Endothelial cell (in vitro differentiated cells): ENCODE data around the gene CSTA. TPM values are rescaled to one million over a fixed set of nuclear protein-coding genes. Genes with fewer than 3 reads are reported as not detected.
"Not testable (repeated sequence)": the region's sequence is repeated elsewhere in the genome, so short reads cannot be mapped to it uniquely, and the experiment has no call there.

Source experiments
- DNase-seq: peaks from one replicate; pipeline ENCODE4 v3.0.0; 2021; ENCODE audit warnings: low spot score
- H3K27ac Mint-ChIP-seq: one replicate; pipeline ENCODE4 v1.8.0; 2021; ENCODE audit warnings: mixed read lengths, inconsistent platforms; ENCODE audit not compliant: unreplicated experiment
- H3K27me3 Mint-ChIP-seq: one replicate; pipeline ENCODE4 v1.8.0; 2021; ENCODE audit warnings: mild to moderate bottlenecking, moderate library complexity, mixed read lengths, inconsistent platforms; ENCODE audit not compliant: unreplicated experiment
- H3K36me3 Mint-ChIP-seq: one replicate; pipeline ENCODE4 v1.8.0; 2021; ENCODE audit warnings: mild to moderate bottlenecking, low read depth, mixed read lengths, inconsistent platforms; ENCODE audit not compliant: unreplicated experiment
- H3K4me1 Mint-ChIP-seq: one replicate; pipeline ENCODE4 v1.8.0; 2021; ENCODE audit warnings: mild to moderate bottlenecking, mixed read lengths, inconsistent platforms; ENCODE audit not compliant: unreplicated experiment
- H3K4me3 Mint-ChIP-seq: one replicate; pipeline ENCODE4 v1.8.0; 2021; ENCODE audit warnings: mild to moderate bottlenecking, mixed read lengths, inconsistent platforms; ENCODE audit not compliant: unreplicated experiment
- H3K9me3 Mint-ChIP-seq: one replicate; pipeline ENCODE4 v1.8.0; 2021; ENCODE audit warnings: mixed read lengths, inconsistent platforms; ENCODE audit not compliant: unreplicated experiment
- CTCF ChIP-seq: fragments of 200-600 bp; sonication (generic); IDR thresholded peaks from one replicate; pipeline ENCODE4 v1.5.0; 2021; ENCODE audit warnings: antibody characterized with exemption; ENCODE audit not compliant: unreplicated experiment
- total RNA-seq: library from RNA; stranded (reverse); fragmentation: NEBNext Ultra II Directional; extraction: Animal tissue kit (Norgen Biotek cat#: 25700); gene quantifications from one replicate; pipeline ENCODE4 v1.2.1, GENCODE V29; 2021; ENCODE audit not compliant: unreplicated experiment

The CSTA gene
- total RNA-seq, 1 donor from 2014 or later, result not detected

- H3K9me3 Mint-ChIP-seq, result no peaks in the 10 kb centered on the region
- H3K36me3 Mint-ChIP-seq, result no peaks in the 10 kb centered on the region
- no peak overlapping the region for H3K4me3 Mint-ChIP-seq
- DNase-seq, result no peak
- H3K4me1 Mint-ChIP-seq, result peaks cover 11% of the 10 kb centered on the region
- no peak overlapping the region for H3K27ac Mint-ChIP-seq
- H3K27me3 Mint-ChIP-seq, result peaks cover 2% of the 10 kb centered on the region
- TF ChIP-seq CTCF, result no peak
Observed at GRCh38 chr3:122358703-122359032, 33.6 kb downstream of the CSTA start.

- no peak overlapping the region for H3K4me3 Mint-ChIP-seq
- no peak for TF ChIP-seq CTCF
- H3K4me1 Mint-ChIP-seq, result peaks cover 8% of the 10 kb centered on the region
- DNase-seq, result no peak
- H3K9me3 Mint-ChIP-seq, result no peaks in the 10 kb centered on the region
- peaks cover 2% of the 10 kb centered on the region for H3K27me3 Mint-ChIP-seq
- no peak overlapping the region for H3K27ac Mint-ChIP-seq
- H3K36me3 Mint-ChIP-seq, result peaks cover 3% of the 10 kb centered on the region
Observed at GRCh38 chr3:122362026-122362425, 37.0 kb downstream of the CSTA start.

- H3K4me3 Mint-ChIP-seq, result no peak overlapping the region
- H3K27me3 Mint-ChIP-seq, result peaks cover 2% of the 10 kb centered on the region
- no peak for TF ChIP-seq CTCF
- peaks cover 11% of the 10 kb centered on the region for H3K4me1 Mint-ChIP-seq
- H3K27ac Mint-ChIP-seq, result no peak overlapping the region
- no peak for DNase-seq
- peaks cover 7% of the 10 kb centered on the region for H3K36me3 Mint-ChIP-seq
- H3K9me3 Mint-ChIP-seq, result no peaks in the 10 kb centered on the region
Observed at GRCh38 chr3:122364490-122364889, 39.4 kb downstream of the CSTA start.

- DNase-seq, result no peak
- TF ChIP-seq CTCF, result no peak
- Mint-ChIP-seq H3K36me3 (peaks cover 7% of the 10 kb centered on the region), H3K27ac (no peak overlapping the region), H3K4me1 (peaks cover 11% of the 10 kb centered on the region), H3K27me3 (peaks cover 2% of the 10 kb centered on the region), H3K4me3 (no peak overlapping the region), H3K9me3 (no peaks in the 10 kb centered on the region)
Observed at GRCh38 chr3:122365073-122365472, 40.0 kb downstream of the CSTA start.

- not testable (repeated sequence) for H3K36me3 Mint-ChIP-seq, H3K4me3 Mint-ChIP-seq, DNase-seq, H3K27ac Mint-ChIP-seq, H3K27me3 Mint-ChIP-seq, H3K9me3 Mint-ChIP-seq
- peaks cover 11% of the 10 kb centered on the region for H3K4me1 Mint-ChIP-seq
Observed at GRCh38 chr3:122365582-122366378, 40.7 kb downstream of the CSTA start.
